DMS153 treated with DMSO at 0.1 percent for 48 hours (cell line): ENCODE measurements around the gene KIF1A.

Experiments used
- DNase-seq: peaks from one replicate; lab custom pipeline; 2025; ENCODE audit not compliant: unreplicated experiment; lab: John Stamatoyannopoulos, UW

Gene KIF1A

DNA sequence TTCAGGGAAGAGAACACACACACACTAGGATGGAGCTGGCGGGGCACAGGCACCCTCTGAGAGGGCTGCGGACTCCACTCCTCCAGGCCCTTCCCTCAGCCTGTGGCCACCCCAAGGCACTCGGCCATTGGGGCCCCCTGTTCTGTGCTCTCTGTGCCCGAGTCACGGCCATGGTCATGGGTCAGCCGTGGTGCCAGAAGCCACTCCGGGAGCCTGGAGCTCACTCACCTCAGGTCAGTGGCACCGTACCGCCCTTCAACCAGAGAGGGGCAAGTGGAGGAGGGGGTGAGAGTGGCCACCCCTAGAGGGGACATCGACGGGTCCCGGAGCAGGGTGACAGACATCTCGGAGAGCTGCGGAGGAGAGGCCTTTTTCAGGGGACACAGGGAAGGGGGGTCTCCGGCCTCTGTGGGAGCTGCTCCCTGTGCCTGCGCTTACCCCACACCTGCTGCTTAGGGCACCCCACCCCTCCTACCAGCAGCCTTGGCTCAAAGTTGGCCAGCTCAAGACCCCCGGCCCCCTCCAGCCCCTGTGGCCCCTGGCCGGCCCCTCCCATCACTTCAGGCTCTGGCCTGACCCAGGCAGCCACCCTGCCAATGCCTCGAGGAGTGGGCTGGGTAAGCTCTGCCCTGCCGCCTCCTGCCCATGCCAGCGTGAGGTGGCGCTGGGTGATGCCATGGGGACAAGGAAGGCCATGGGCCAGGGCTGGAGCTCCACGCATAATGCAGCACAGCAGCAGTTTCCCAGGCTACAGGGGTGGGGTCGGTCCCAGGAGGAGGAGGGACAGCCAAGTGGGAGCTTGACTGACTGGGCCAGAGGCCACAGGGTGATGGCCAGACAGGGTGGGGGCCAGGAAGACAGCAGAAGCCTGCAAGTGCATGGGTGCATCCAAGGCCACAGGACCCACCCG is 99.1 kb downstream of the KIF1A start:
- no peak for DNase-seq

DNA sequence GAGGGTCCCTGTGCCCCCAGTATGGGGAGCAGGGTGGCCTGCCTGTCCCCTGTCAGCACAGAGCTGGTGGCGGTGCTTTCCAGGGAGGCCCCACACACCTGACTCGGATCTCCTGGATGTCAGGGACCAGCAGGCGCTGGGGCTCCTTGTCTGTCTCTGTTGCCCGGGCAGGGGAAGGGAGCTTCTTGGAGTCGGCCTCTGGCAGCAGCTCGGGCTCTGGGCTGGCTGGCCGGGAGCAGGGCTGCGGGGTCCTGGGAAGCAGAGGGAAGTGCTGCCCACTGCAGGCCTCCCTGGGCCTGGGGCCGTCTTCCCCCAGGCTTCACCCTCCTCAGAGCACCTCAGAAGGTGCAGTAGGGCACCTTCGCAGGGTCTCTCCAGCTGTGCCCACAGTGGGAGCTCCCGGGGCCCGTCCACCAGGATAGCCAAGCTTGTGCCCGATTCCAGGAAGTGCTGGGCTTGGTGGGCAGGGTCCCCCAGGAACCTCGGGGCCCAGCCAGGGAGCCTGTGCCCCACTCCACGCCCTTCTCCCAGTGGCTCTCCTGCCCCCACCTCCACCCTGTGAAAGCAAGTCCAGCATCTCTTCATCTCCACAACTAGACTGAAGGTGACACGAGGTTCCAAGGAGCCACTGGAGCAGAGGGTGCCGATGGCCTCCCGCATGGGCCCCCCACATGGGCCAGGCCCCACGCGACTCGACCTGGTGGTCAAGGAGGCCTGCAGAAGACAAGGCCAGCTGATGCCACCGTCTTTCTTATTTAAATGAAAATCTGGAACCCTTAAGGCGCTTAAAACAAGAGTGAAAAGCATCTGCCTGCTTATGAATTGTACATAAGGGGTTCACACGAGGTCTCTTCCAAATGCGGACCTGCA is 100.1 kb downstream of the KIF1A start:
- no peak for DNase-seq

GRCh38 chr2:240718896-240719490 is 101.0 kb downstream of the KIF1A start:
- DNase-seq: no peak

DNA sequence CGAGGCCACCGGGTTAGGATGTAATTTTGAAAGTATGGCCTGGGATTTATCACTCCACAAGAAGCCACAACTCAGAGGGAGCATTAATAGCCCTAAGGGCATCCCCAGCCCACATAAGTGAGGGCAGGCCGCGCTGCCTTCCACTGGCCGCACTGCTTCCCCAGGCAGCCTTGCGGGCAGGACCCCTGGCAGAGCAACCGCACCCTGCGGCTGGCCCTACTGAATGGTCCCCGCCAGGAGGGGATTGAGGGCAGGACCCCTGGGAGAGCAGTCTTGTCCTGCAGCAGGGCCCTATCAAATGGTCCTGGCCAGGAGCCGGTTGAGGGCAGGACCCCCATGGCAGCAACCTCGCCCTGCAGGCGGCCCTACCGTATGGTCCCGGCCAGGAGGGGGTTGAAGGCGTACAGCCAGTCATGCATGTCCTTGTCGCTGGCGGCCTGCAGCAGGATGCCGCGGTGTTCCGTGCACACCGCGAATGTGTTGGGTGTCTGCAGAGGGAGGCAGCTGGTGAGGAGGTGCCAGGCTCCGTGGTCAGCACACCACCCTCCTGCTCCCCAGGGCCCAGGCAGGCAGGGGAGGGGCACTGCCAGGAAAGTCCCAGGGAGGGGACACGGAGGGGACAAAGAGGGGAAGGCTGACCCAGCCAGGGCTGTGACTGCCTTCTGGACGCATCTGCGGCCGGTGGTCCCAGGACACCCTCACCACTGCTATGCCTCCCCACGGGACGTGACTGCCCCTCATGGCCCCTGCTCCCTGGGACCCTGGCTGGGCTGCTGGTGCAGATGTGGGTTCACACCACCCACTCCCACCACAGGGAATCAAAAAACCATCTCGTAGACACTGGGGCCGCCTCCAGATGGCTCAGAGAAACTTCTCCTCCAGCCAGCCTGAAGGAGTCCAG is 102.1 kb downstream of the KIF1A start:
- DNase-seq: no peak

- no peak for DNase-seq
These were observed 102.8 kb downstream of the KIF1A start for GRCh38 chr2:240717181-240717641.

DNA sequence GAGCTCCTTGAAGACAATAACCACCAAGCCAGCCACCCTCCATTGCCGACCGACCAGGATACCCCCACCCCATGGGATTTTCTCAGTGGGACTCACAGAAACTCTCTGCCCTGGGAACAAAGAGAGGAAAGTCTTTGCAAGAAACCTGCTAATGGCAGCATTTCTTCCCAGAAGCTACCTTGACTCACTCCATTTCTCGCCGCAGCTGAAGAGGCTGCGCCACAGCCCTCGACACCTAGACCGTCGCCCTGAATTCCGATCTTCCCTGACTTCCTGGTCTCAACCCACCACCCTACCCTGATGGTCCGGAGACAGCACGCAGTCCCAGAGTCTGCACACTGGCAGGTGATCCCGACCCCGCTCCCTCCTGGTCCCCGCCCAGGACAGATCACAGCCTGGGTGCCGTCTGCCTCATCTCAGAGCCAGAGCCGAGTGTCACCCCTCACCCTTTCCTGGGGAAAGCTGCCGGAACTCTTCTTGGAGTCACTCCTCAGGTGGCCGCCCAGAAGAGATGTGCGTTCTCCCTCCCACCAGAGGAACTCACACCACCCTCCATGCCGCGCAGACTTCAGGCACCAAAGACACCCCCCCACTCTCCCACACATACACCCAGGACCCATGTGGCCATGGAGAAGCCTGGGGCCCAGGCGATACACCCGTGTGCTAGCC is 103.8 kb downstream of the KIF1A start:
- DNase-seq: no peak

DNA sequence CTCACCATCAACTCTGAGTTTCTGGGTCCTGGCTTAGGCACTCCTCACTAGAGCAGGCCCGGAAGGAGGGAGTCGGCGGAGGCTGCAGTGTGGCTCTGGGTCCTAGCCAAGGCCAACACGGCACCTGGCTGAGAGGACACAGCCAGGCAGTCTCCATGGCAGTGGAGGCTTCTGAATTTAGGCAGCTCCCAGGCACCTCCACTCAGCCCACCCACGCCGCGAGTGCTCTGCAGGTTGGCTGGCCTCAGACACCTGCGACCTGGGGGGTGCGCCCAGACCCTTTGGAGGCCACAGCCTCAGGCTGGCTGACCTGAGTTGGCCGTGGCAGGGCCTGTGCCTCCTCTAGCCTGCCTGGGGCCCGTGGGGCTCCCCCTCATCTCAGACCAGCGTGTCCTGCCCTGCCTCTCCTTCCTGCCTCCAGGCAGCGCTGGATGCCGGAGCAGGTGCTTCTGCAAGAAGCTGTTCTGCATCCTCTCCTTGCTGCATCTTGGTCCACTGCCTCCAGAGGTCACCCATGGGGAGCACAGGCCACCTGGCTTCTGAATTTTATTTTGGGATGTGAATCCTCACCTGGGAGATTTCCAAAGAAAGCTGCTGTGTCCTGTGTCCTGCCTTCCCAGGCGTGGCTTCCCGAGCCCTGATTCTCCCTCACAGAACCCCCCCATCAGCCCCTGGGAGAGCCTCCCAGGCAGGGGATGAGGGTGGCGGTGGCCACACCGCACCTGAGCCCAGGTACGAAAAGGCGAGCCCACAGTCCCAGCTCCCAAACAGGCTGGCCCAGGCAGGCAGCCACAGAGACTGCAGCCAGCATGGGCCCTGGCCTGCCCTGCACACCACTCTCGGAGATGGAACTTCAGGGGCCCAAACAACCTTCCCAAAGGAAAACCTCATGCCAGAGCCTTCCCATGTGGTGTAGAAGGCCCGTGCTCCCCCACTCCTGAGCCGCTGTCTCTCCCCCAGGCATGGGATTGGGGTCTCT is 105.0 kb downstream of the KIF1A start:
- DNase-seq: no peak

- DNase-seq: no peak
These were observed 105.9 kb downstream of the KIF1A start for GRCh38 chr2:240713928-240714746.

GRCh38 chr2:240713071-240713927 is 106.7 kb downstream of the KIF1A start:
- no peak for DNase-seq

DNA sequence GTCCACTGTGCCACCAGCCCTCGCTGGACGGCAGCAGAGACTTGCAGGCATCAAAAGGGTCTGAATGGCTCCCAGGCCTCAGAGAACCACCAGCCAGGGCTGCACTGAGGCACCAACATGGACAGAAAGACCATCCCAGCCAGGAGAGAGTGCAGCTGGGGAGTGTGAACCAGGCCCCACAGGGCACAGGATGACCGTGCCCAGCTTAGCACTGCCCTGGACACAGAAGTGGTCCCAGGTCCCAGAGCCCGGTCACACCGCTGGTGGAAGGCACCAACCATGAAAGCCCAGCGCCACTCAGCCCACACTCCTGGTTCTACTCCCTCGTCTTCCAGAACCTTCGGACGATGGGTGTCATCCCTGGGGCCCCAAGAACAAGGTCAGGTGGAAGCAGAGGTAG is 107.9 kb downstream of the KIF1A start:
- DNase-seq: no peak

DNA sequence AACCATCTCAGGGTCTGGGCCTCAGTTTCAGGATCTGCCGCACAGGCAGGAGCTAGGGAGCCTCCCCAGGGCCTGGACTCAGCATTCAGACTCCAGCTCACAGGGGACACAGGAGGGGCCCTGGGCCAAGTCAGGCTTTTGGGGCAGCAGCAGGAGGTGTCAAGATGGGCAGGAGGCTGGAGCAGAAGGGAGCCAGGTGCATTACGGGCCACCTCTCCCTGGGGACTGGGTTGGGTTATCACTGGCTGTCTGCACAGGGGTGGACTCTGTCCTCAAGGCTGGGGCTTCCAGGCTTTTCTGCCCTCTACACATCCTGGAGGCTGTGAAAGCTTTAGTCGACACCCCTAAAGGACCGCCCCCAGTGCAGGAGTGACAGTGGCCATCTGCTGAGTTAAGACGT is 108.3 kb downstream of the KIF1A start:
- no peak for DNase-seq

GRCh38 chr2:240711296-240711695 is 108.7 kb downstream of the KIF1A start:
- no peak for DNase-seq

GRCh38 chr2:240708457-240708856 is 111.6 kb downstream of the KIF1A start:
- no peak for DNase-seq

- no peak for DNase-seq
These were observed 112.2 kb downstream of the KIF1A start for GRCh38 chr2:240707821-240708220.

- DNase-seq: no peak
These were observed 112.8 kb downstream of the KIF1A start for GRCh38 chr2:240707043-240707756.

- DNase-seq: no peak
These were observed 114.7 kb downstream of the KIF1A start for GRCh38 chr2:240705204-240705791.
